Measurements from ENCODE around the gene PTCH1.

DNA sequence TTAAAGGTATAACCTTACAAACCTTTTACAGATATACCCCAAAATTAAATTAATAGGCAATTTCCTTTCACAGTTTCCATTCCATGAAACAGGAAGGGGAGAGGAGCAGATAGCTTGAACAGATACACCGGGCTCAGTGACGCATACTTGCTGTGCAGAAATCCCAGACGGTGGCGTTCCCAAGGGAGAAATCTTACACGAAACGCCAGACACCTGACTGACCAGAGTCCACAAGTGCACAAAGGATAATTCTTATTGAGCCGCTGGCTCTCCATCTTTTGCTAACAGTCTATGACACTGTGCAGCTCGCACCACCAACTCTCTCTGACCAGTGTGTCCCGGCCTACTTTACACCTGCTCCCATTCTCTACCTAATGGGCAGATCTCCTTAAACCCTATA, 37.4 kb downstream of the PTCH1 start:
- no peak for TF ChIP-seq EZH2 (IDR thresholded peaks at IDR 0.05; ENCODE audit: low read depth)
- TF ChIP-seq, protein P1, sequence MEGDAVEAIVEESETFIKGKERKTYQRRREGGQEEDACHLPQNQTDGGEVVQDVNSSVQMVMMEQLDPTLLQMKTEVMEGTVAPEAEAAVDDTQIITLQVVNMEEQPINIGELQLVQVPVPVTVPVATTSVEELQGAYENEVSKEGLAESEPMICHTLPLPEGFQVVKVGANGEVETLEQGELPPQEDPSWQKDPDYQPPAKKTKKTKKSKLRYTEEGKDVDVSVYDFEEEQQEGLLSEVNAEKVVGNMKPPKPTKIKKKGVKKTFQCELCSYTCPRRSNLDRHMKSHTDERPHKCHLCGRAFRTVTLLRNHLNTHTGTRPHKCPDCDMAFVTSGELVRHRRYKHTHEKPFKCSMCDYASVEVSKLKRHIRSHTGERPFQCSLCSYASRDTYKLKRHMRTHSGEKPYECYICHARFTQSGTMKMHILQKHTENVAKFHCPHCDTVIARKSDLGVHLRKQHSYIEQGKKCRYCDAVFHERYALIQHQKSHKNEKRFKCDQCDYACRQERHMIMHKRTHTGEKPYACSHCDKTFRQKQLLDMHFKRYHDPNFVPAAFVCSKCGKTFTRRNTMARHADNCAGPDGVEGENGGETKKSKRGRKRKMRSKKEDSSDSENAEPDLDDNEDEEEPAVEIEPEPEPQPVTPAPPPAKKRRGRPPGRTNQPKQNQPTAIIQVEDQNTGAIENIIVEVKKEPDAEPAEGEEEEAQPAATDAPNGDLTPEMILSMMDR (conservative IDR thresholded peaks at IDR 0.05) = no peak

All from PC-9 (cell line).